PC-9 (cell line): ENCODE data around the gene GRIK3.

Experiments used
- EZH2 ChIP-seq: fragments of 200-600 bp; sonication (generic); IDR thresholded peaks from 2 replicates; pipeline ENCODE4 v1.8.0; 2017; ENCODE audit warnings: antibody characterized with exemption, low read depth
- TF ChIP-seq, protein P1 (sequence below): fragments of 200-600 bp; sonication (generic); conservative IDR thresholded peaks from 2 replicates; pipeline ENCODE4 v1.6.1; 2017; ENCODE audit warnings: mixed run types, antibody characterized with exemption, mild to moderate bottlenecking, moderate library complexity

DNA sequence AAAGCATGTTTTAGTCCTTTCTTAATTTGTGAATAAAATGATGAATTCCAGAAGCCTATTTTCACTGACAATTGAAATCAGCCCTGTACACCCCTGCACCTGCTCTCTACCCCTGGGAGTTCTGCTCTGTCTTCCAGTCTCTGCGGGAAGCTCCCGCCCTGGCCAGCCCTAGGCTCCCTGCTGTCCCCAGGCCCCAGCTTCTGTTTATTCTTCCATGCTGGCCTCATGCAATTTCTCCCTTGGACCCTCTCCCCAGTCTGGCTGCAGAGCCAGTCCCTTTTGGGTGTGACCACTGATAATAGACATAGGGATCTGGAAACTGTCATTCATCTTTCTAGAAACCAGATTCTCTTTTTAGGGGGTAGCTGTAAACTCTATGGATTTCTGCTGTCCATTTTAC, 258.6 kb downstream of the GRIK3 start:
- TF ChIP-seq, protein P1, sequence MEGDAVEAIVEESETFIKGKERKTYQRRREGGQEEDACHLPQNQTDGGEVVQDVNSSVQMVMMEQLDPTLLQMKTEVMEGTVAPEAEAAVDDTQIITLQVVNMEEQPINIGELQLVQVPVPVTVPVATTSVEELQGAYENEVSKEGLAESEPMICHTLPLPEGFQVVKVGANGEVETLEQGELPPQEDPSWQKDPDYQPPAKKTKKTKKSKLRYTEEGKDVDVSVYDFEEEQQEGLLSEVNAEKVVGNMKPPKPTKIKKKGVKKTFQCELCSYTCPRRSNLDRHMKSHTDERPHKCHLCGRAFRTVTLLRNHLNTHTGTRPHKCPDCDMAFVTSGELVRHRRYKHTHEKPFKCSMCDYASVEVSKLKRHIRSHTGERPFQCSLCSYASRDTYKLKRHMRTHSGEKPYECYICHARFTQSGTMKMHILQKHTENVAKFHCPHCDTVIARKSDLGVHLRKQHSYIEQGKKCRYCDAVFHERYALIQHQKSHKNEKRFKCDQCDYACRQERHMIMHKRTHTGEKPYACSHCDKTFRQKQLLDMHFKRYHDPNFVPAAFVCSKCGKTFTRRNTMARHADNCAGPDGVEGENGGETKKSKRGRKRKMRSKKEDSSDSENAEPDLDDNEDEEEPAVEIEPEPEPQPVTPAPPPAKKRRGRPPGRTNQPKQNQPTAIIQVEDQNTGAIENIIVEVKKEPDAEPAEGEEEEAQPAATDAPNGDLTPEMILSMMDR: no peak
- no peak for TF ChIP-seq EZH2
